Karpas-422 (cell line): ENCODE results near the gene ACKR3. TPM values are rescaled to one million over a fixed set of nuclear protein-coding genes. Genes with fewer than 3 reads are reported as not detected.

ENCODE experiments used
- DNase-seq: peaks from one replicate; pipeline ENCODE4 v3.0.0-alpha.2; 2015
- H2AFZ ChIP-seq: fragments of 200-600 bp; sonication (generic); 2 replicates; pipeline ENCODE4 v1.6.1; 2014; ENCODE audit warnings: antibody characterized with exemption, low read length, mixed read lengths
- H3K27ac ChIP-seq: fragments of 200-600 bp; sonication (generic); 2 replicates; pipeline ENCODE4 v1.5.1; 2014; ENCODE audit warnings: mild to moderate bottlenecking, low read length, moderate library complexity
- H3K27me3 ChIP-seq: fragments of 200-600 bp; sonication (generic); 2 replicates; pipeline ENCODE4 v1.6.1; 2014; ENCODE audit warnings: low read length, mixed read lengths
- H3K36me3 ChIP-seq: fragments of 200-600 bp; sonication (generic); 2 replicates; pipeline ENCODE4 v1.6.1; 2014; ENCODE audit warnings: low read length, mixed read lengths; ENCODE audit not compliant: insufficient read depth
- H3K4me1 ChIP-seq: fragments of 200-600 bp; sonication (generic); 2 replicates; pipeline ENCODE4 v1.6.1; 2014; ENCODE audit warnings: mild to moderate bottlenecking, low read length, mixed read lengths
- H3K4me2 ChIP-seq: fragments of 200-600 bp; sonication (generic); 2 replicates; pipeline ENCODE4 v1.6.1; 2014; ENCODE audit warnings: low read length, low read depth, mild to moderate bottlenecking; ENCODE audit not compliant: poor library complexity, severe bottlenecking
- H3K4me3 ChIP-seq: fragments of 200-600 bp; sonication (generic); 2 replicates; pipeline ENCODE4 v1.5.1; 2014; ENCODE audit warnings: mild to moderate bottlenecking, antibody characterized with exemption, low read length, mixed read lengths
- H3K79me2 ChIP-seq: fragments of 200-600 bp; sonication (generic); 2 replicates; pipeline ENCODE4 v1.6.1; 2014; ENCODE audit warnings: mild to moderate bottlenecking, low read length, mixed read lengths
- H3K9ac ChIP-seq: fragments of 200-600 bp; sonication (generic); 2 replicates; pipeline ENCODE4 v1.6.0; 2014; ENCODE audit warnings: low read length
- H3K9me2 ChIP-seq: fragments of 200-600 bp; sonication (generic), shearing (Covaris generic); replicated peaks from 2 replicates; pipeline ENCODE4 v1.6.0; 2014; ENCODE audit warnings: mild to moderate bottlenecking, low read length, moderate library complexity; ENCODE audit not compliant: insufficient read depth
- H3K9me3 ChIP-seq: fragments of 300-700, 200-600 bp; sonication (generic); 2 replicates; pipeline ENCODE4 v1.6.1; 2014; ENCODE audit warnings: low read length, mixed read lengths
- H4K20me1 ChIP-seq: fragments of 200-600 bp; sonication (generic); 2 replicates; pipeline ENCODE4 v1.6.1; 2014; ENCODE audit warnings: mild to moderate bottlenecking, antibody characterized with exemption, low read length, low read depth; ENCODE audit not compliant: insufficient read depth
- total RNA-seq: library from RNA; depleted of rRNA; stranded (reverse); fragments of >200 nt; shearing (Covaris generic); gene quantifications from 2 replicates; pipeline ENCODE4 v1.2.3, GENCODE V29; 2014; ENCODE audit warnings: low replicate concordance

Gene ACKR3
- total RNA-seq, 1 experiment from 2014 or later, result not detected

- H3K27me3 ChIP-seq, result no peaks in the 10 kb centered on the region
- H3K9me2 ChIP-seq, result no peaks in the 10 kb centered on the region
- H3K4me3 ChIP-seq, result no peak overlapping the region
- no peak overlapping the region for H2AFZ ChIP-seq
- H3K9me3 ChIP-seq, result no peaks in the 10 kb centered on the region
- H4K20me1 ChIP-seq, result no peaks in the 10 kb centered on the region
- H3K9ac ChIP-seq, result no peak overlapping the region
- no peak for DNase-seq
- peaks cover 3% of the 10 kb centered on the region for H3K4me1 ChIP-seq
- H3K4me2 ChIP-seq, result no peak overlapping the region
- no peaks in the 10 kb centered on the region for H3K79me2 ChIP-seq
- no peaks in the 10 kb centered on the region for H3K36me3 ChIP-seq
- H3K27ac ChIP-seq, result no peak overlapping the region
Observed at GRCh38 chr2:236584521-236585384, 15.1 kb downstream of the ACKR3 start.

DNA sequence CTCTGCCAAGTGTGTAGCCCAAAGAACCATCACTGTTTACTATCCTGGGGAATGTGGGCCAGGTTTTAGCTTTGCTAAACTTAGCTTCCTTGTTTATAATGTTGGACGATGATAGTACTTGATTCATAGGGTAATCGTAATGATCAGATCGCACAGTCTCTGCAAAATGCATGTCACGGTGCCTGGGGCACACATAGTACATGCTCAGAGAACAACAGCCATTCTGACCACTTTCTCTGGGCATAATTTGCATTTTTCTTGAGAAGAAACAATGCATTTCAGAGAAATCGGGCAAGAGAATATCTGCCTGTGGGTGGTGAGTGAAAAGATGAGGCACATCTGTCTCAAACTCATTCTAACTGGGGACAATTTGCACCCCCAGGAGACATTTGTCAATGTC lies 16.3 kb downstream of the ACKR3 start:
- no peaks in the 10 kb centered on the region for H3K9me2 ChIP-seq
- no peaks in the 10 kb centered on the region for H3K9me3 ChIP-seq
- no peaks in the 10 kb centered on the region for H3K79me2 ChIP-seq
- H3K4me3 ChIP-seq, result no peak overlapping the region
- H3K36me3 ChIP-seq, result no peaks in the 10 kb centered on the region
- H3K4me1 ChIP-seq, result no peaks in the 10 kb centered on the region
- no peak for DNase-seq
- H4K20me1 ChIP-seq, result no peaks in the 10 kb centered on the region
- no peak overlapping the region for H3K27ac ChIP-seq
- H3K9ac ChIP-seq, result no peak overlapping the region
- H2AFZ ChIP-seq, result no peak overlapping the region
- H3K4me2 ChIP-seq, result no peak overlapping the region
- H3K27me3 ChIP-seq, result no peaks in the 10 kb centered on the region

DNA sequence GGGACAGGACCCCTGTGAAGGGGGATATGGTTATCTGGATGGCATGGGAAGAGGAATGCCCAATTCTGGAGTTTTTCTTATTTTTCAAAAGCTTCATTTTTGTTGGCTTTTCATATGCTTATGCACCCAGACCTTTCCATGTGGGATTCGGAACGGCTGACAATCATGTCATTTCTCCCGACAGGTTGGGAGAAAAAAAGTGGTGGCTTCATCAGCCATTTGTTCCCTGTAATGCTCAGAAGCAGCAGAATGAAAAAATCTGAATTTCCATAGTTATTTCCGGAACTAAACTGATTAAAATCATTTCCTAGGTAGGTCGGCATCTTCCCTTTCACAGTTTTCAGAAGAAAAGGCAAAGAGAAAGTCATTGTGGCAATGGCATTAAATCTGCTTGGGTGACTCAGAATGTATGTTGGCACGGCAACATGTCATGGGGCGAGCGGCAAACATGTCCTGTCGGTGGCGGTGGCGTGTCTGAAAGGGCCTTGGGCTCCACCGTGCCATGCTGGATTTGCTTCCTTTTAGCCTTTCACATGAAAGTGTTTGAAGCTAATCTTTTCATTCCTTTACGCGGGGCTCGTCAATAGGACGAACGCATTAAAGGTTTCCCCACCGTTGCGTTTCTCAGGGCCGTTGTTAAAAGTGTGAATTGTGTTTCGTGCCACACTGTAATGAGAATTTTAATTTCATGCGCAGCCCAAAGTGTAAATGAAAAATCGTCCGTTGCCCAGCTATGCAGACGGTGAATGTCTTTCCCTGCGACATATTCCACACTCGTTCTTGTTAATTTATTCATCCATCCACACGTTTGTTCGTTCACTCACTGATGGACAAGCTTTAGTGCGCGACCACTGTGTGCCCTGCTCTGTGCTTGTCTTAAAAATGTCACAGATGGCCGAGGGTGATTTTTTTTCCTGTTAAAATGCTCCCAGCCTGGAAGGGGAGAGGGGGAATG lies 18.5 kb downstream of the ACKR3 start:
- no peaks in the 10 kb centered on the region for H3K9me3 ChIP-seq
- no peaks in the 10 kb centered on the region for H3K27me3 ChIP-seq
- H4K20me1 ChIP-seq, result no peaks in the 10 kb centered on the region
- no peak overlapping the region for H2AFZ ChIP-seq
- H3K9ac ChIP-seq, result no peak overlapping the region
- DNase-seq, result no peak
- no peaks in the 10 kb centered on the region for H3K4me1 ChIP-seq
- no peak overlapping the region for H3K27ac ChIP-seq
- H3K4me3 ChIP-seq, result no peak overlapping the region
- no peaks in the 10 kb centered on the region for H3K9me2 ChIP-seq
- H3K36me3 ChIP-seq, result no peaks in the 10 kb centered on the region
- no peaks in the 10 kb centered on the region for H3K79me2 ChIP-seq
- H3K4me2 ChIP-seq, result no peak overlapping the region

DNA sequence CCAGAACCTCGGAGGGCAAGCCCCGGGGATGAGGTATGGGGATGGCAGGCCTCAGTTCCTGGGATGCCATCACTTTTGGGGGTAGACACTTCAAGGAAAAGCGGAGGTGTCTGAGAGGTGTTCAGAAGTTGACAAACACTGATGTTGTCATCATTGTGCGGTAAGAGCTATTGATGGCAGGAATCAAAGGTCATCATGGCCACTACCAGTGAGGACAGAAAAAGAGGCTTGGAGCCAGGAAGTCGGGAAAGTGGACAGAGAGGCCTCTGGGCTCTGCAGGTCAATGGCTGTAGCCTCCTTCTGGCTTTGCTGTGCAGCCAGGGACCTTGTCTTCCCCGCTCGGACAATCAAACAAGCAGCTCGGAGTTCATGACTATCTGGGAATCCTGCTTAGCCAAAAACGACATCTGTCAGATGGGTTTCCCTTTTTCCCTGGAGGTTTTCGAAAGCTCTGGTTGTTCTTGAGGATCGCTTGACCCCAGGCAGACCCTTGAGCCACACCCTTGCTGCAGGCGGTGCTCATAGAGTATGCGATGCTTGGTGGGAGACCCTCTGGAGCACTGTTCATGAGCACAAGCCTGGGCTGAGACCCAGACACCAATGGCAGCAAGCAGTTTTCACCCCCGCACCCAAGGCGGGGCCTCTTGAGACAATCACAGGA lies 19.4 kb downstream of the ACKR3 start:
- Histone ChIP-seq H3K27ac (no peak overlapping the region), H4K20me1 (no peaks in the 10 kb centered on the region)

GRCh38 chr2:236590846-236591245 lies 21.2 kb downstream of the ACKR3 start:
- Histone ChIP-seq H3K79me2 (no peaks in the 10 kb centered on the region), H3K36me3 (no peaks in the 10 kb centered on the region), H2AFZ (no peak overlapping the region), H3K9me3 (no peaks in the 10 kb centered on the region), H3K9me2 (no peaks in the 10 kb centered on the region), H3K27ac (no peak overlapping the region), H3K4me1 (no peaks in the 10 kb centered on the region), H3K4me3 (no peak overlapping the region), H3K4me2 (no peak overlapping the region), H4K20me1 (no peaks in the 10 kb centered on the region), H3K27me3 (no peaks in the 10 kb centered on the region), H3K9ac (no peak overlapping the region)
- no peak for DNase-seq

More for the DNA sequence above, 19.4 kb downstream of the ACKR3 start:
- H3K4me3 ChIP-seq, result no peak overlapping the region
- no peaks in the 10 kb centered on the region for H3K36me3 ChIP-seq
- H3K27me3 ChIP-seq, result no peaks in the 10 kb centered on the region
- no peaks in the 10 kb centered on the region for H3K9me2 ChIP-seq
- H3K4me2 ChIP-seq, result no peak overlapping the region
- H3K9ac ChIP-seq, result no peak overlapping the region
- H3K4me1 ChIP-seq, result no peaks in the 10 kb centered on the region
- no peaks in the 10 kb centered on the region for H3K9me3 ChIP-seq
- no peaks in the 10 kb centered on the region for H3K79me2 ChIP-seq
- DNase-seq, result no peak
- H2AFZ ChIP-seq, result no peak overlapping the region

DNA sequence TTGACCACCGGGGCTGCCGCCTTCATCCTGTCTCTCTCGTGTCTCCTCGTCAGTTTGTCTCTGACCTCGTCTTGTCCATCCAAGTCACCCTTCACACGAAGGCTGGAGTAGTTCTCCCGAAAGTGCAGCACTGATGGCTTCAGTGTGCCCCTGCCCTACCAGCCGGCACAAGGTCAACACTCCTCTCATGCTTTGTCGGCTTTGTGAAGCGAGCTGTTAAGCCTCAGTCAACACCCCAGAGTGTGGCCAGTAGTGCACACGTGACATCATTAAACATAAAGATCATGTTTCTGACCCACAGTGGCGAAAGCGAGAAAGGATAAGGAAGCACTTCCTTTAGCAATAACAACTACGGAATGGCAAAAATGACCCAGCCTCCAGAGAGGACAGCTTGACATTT lies 23.2 kb downstream of the ACKR3 start:
- H3K9ac ChIP-seq, result no peak overlapping the region
- H3K4me3 ChIP-seq, result no peak overlapping the region
- H3K4me2 ChIP-seq, result no peak overlapping the region
- no peak overlapping the region for H2AFZ ChIP-seq
- no peak for DNase-seq
- no peaks in the 10 kb centered on the region for H3K9me3 ChIP-seq
- no peaks in the 10 kb centered on the region for H3K4me1 ChIP-seq
- H3K9me2 ChIP-seq, result no peaks in the 10 kb centered on the region
- H3K27ac ChIP-seq, result no peak overlapping the region
- no peaks in the 10 kb centered on the region for H4K20me1 ChIP-seq
- H3K79me2 ChIP-seq, result no peaks in the 10 kb centered on the region
- no peaks in the 10 kb centered on the region for H3K36me3 ChIP-seq
- no peaks in the 10 kb centered on the region for H3K27me3 ChIP-seq

GRCh38 chr2:236593531-236593930 lies 23.9 kb downstream of the ACKR3 start:
- no peak overlapping the region for H3K27ac ChIP-seq

DNA sequence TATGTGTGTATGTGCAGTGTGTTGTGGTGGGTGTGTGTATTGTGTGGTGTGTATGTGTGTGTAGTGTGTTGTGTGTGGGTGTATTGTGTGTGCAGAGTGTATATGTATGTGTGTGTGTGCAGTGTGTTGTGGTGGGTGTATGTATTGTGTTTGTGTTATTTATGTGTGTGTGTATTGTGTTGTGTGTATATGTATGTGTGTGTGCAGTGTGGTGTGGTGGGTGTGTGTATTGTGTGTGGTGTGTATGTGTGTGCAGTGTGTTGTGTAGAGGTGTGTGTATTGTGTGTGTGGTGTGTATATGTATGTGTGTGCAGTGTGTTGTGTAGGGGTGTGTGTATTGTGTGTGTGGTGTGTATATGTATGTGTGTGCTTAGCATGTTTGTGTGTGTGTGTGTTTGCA lies 24.3 kb downstream of the ACKR3 start:
- no peaks in the 10 kb centered on the region for H3K9me3 ChIP-seq
- no peak overlapping the region for H3K4me3 ChIP-seq
- no peak overlapping the region for H3K27ac ChIP-seq
- H3K9ac ChIP-seq, result no peak overlapping the region
- no peaks in the 10 kb centered on the region for H3K36me3 ChIP-seq
- no peak overlapping the region for H3K4me2 ChIP-seq
- no peaks in the 10 kb centered on the region for H3K27me3 ChIP-seq
- no peak overlapping the region for H2AFZ ChIP-seq
- peaks cover 6% of the 10 kb centered on the region for H3K4me1 ChIP-seq
- H3K9me2 ChIP-seq, result no peaks in the 10 kb centered on the region
- H3K79me2 ChIP-seq, result no peaks in the 10 kb centered on the region
- H4K20me1 ChIP-seq, result no peaks in the 10 kb centered on the region
- DNase-seq, result no peak

More at GRCh38 chr2:236593531-236593930, 23.9 kb downstream of the ACKR3 start:
- peaks cover 5% of the 10 kb centered on the region for H3K4me1 ChIP-seq
- H3K79me2 ChIP-seq, result no peaks in the 10 kb centered on the region
- no peaks in the 10 kb centered on the region for H3K9me3 ChIP-seq
- no peak overlapping the region for H3K4me3 ChIP-seq
- no peaks in the 10 kb centered on the region for H3K9me2 ChIP-seq
- no peaks in the 10 kb centered on the region for H3K27me3 ChIP-seq
- no peak overlapping the region for H3K9ac ChIP-seq
- no peak overlapping the region for H2AFZ ChIP-seq
- no peaks in the 10 kb centered on the region for H3K36me3 ChIP-seq
- H4K20me1 ChIP-seq, result no peaks in the 10 kb centered on the region
- DNase-seq, result no peak
- H3K4me2 ChIP-seq, result no peak overlapping the region
